Stimulated activated CD8-positive, alpha-beta memory T cell treated with anti-CD3 and anti-CD28 coated beads, Interleukin-15, amount 100 ng/mL, for 24 hours (primary cell): ENCODE data around the gene KLHDC3.
"Not testable (repeated sequence)": the region's sequence is repeated elsewhere in the genome, so short reads cannot be mapped to it uniquely, and the experiment has no call there.

Experiments used
- DNase-seq: peaks from one replicate; pipeline ENCODE4 v3.0.0-alpha.2; 2020; ENCODE audit warnings: low read depth

Gene KLHDC3

DNA sequence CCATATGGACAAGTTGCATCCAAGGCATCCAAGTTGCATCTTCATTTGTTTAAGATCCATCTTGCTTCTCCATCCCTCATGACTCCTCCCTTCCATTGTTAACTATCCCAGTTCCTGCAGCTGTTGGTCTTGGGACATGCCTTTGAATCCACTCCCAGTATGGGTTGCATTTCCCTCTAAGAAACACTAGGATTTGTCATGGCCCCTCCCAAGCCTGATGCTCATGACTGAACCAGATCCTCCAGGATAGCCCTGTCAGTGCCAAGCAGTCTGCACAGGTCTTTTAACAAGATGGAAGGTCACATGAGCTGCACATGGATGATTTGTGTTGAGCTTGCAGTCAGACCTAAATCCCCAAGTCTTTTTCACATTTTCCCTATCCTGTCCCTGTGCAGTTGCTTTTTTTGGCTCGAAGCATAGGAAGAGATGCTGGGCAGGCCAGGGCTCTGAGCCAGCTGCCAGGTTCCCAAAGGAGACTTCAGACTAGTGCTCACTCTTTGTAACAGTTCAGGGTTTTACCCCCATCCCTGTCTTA, 25.5 kb upstream of the KLHDC3 start:
- no peak for DNase-seq

DNA sequence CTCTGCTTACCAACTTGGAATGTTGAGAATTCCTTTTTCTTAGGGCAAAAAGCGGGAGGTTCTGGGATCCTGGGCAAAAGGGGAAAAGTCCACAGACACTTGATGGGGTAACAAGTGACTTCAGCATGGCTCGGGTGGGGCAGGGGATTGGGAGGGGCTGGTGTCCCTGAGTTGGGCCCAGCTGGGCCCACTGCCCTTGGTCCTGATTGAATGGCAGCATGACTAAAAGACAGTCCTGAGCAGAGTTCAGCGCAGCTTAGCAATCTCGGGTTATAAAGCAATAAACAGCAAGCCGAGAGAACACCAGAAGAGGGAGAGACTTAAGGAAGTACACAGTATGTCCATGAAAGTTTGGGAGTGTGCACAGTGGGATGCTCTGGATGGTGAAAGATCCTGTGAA, 24.1 kb upstream of the KLHDC3 start:
- no peak for DNase-seq

DNA sequence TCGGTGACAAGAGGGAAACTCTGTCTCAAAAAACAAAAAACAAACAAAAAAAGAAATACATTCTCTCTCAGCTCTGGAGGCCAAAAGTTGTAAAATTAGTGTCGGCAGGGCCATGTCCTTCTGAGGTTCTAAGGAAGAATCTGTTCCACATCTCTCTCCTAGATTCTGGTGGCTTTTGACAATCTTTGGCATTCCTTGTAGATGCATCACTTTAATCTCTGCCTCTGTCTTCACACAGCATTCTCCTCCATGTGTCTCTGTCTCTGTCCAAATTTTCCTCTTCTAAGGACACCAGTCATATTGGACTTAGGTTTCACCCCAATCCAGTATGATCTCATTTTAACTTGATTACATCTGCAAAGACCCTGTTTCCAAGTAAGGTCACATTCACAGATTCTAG, 20.6 kb upstream of the KLHDC3 start:
- no peak for DNase-seq

DNA sequence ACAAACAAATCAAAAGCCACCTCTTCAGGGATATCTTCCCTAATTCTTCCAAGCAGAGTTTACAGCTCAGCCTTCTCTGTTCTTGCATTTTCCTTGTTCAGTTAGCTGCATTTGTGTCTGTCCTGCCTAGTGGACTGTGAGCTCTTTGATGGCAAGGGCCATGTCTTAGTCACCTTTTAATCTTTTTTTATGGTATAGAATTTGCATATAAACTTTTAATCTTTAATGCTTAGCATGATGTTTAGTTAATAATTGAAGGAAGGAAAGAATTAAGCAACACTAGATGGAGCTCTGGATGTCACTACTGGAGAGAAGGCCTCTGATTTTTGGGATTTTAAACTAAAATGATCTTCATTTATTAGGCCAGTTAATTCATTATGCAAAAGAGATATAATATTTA, 17.5 kb upstream of the KLHDC3 start:
- DNase-seq, result no peak

DNA sequence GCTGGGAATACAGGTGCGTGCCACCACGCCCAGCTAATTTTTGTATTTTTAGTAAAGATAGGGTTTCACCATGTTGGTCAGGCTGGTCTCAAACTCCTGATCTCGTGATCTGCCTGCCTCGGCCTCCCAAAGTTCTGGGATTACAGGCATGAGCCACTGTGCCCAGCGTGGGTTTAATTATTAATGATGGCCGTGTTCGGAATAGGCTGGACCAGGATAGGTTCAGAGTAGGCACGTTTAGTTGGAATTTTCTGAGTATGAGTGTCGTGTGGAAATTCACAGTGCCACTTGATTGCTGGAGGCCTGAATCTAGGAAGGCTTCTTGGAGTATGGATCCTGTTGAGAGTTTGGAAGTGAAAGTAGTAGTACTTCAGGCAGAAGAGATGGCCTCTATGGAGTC, 15.8 kb upstream of the KLHDC3 start:
- not testable (repeated sequence) for DNase-seq

DNA sequence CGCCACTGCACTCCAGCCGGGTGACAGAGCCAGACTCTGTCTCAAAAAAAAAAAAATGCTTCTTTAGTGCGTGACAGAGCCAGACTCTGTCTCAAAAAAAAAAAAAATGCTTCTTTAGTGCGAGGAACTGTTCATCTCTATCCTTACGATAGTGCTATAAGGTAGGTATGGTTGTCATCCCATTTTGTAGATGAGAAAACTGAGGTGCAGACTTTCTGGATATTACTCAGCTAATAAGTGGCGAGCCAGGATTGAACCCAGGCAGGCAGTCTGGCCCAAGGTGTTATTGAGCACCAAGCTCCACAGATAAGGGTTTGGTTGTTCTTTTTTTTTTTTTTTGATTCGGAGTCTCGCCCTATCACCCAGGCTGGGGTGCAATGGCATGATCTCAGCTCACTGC, 12.2 kb upstream of the KLHDC3 start:
- no peak for DNase-seq

DNA sequence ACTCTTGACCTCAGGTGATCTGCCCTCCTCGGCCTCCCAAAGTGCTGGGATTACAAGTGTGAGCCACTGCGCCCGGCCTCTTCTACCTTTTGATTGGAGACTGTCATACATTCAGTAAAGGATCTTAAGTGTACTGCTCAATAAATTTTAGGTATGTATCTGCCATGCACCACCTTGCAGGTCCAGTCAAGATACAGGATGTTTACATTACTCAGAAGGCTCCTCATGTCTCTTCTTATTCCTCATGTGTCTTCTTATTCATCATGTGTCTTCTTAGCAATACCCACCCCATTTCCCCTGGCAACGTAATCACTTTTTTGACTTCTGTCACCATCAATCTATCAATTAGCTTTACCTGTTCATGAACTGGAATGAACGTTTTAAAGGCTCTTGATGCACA, 8.2 kb upstream of the KLHDC3 start:
- no peak for DNase-seq

DNA sequence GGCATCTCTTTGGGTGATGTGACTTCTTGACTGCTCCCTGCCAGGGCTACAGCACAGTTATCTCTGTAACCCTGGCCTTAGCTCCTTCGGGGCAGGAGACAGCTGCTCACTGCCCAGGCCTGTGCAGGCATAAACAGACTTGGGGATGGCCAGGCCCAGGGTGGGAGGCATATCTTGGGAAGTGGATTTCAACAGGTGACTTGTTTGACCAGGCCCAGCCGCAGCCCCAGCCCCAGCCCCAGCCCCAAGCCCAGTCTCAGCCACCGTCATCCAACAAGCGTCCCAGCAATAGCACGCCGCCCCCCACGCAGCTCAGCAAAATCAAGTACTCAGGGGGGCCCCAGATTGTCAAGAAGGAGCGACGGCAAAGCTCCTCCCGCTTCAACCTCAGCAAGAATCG, 7.8 kb upstream of the KLHDC3 start:
- no peak for DNase-seq

DNA sequence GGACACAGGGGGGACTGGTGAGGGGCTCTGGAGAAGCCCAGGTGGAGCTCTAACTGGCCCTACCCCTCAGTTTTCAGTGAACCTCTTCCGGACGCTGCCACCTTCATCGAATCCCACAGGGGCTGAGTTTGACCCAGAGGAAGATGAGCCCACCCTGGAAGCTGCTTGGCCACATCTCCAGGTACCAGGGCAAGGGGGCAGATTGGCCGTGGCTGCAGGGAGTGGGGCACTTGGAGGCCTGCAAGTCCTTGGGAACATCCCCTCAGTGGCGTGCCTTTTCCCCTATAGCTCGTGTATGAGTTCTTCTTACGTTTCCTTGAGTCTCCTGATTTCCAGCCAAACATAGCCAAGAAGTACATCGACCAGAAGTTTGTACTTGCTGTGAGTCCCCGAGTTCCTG, 6.9 kb upstream of the KLHDC3 start:
- no peak for DNase-seq

DNA sequence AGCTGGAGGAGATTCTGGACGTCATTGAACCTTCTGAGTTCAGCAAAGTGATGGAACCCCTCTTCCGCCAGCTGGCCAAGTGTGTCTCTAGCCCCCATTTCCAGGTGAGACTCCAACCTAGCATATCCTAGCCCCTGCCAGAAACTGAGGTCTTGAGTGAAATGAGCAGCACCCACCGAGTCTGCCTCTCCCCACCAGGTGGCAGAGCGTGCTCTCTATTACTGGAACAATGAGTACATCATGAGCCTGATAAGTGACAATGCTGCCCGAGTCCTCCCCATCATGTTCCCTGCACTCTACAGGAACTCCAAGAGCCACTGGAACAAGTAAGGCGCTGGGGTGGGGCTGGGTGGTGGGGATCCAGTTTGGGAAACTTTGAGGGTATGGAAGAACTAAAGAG, 4.9 kb upstream of the KLHDC3 start:
- no peak for DNase-seq

DNA sequence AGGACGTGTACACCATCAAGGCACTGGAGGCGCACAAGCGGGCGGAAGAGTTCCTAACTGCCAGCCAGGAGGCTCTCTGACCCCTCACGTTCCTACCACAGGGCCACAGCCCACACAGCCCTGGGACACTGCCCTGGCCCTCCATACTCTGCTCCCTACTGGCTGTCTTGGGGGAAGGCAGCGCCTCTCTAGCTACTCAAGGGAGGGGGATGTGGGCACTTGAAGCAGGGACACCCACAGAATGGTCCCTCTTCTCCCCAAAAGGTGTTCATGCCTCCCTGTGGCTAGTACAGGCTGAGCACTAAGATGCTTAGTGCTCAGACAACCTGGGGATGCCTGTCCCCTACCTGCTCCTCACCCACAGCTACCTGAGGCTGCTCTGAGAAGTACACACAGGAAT, 2.8 kb upstream of the KLHDC3 start:
- DNase-seq, result no peak

DNA sequence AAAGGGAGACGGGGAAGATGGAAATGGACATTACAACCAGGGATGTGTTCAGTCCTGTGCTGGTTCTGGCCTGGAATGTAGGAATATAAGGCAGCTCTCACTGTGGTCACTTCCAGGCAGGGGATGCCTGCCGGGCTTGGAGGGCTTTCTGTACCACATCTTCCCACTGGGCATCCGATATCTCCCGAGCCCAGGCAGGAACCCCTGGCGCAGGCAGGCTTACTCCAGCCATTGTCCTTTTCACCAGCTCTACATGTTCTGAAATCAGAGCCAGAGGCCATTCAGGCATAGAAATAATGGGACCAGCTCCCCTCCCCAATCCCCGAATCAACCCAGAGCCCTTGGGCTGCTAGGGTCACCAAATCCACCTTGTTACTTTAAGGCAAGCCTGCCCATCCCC, 1.7 kb upstream of the KLHDC3 start:
- no peak for DNase-seq

DNA sequence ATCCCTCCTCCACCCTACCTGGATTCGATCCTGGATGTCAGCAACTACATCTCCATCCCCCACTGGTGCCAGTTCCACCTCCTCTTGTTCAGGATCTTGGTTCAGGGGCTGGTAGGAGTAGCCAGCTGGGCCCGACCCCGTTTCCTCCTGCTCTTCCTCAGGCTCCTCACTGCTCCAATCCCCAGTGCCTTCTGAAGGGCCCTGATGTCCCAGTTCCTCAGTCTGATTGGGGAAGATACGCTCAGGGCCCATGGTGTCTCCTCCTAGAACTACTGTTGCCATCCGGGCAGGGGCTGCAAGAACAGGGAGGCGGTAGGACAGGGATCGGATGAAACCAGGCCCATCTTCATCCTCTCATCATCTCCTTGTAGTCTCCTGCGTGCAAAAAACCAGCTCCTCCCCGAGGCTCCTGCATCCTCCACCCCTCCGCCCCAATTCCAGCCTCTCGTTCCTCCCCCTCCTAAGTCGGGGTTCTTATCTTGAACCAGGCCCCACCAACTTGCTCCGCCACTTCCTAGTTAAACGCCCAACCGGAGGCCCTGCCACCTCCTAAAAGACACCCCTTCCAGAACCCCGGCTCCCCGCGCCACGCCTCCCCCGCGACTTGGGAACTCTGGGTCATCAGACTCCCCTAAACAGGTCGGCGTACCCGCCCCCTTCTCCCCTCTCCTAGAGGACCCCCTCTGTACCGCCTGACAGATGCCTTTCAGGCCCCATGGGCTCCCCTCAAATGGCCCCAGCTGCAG, 779 bp upstream of the KLHDC3 start:
- no peak for DNase-seq

DNA sequence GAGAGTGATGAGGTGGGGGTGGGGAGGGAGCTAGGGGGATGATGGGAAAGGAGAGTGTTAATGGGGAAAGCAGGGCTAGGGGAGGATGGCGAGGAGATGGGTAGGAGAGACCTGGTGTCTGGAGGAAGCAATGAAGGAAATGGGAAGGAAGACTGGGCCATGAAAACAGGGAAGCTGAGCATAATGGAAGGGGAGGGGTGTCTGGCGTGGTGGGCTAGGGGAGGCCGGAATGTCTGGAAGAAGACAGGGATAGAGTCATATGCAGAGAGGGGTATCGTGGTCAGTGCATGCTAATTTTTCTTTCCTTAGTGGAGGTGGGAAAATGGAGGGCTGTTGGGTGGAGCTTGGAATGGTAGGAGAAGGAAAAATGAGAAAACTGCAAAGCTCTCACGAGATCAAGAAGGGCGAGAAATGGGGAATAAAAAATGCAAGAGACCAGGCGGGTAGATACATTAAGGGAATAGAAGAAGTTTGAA, 423 bp downstream of the KLHDC3 start:
- DNase-seq, result no peak

DNA sequence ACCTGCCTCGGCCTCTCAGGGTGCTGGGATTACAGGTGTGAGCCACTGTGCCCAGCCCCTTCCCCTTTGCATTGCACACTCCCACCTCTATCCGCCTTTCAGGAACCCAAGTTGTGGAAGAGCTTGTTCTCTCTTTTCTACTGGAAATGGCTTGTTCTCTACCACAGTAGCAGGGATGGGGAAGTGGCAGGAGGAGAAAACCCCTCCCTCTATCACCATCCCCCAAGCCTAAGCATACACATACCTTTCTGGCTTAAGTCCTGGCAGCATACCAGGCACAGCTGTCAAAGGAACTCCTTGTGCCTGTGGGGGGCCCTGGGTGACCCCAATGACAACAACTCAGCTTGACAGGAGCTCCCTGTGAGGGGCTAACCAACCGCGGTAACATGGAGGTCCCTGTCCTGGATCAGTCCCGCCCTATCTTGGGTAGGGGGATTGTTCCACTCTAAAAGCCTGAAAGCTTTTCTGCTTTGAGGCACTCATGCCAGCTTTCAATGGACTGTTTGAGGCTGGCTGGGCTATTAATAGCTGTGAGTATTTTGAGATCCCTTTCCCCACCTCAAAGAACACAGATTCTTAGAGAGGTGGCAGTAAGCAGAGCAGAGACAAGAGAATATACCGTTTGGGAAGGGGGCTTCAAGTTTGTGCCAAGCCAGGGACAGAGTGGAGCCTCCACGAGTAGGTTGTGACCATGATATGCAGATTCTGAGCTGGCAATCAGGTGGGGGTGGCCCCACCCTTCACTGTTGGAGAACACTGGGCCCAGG, 2.3 kb downstream of the KLHDC3 start:
- no peak for DNase-seq

DNA sequence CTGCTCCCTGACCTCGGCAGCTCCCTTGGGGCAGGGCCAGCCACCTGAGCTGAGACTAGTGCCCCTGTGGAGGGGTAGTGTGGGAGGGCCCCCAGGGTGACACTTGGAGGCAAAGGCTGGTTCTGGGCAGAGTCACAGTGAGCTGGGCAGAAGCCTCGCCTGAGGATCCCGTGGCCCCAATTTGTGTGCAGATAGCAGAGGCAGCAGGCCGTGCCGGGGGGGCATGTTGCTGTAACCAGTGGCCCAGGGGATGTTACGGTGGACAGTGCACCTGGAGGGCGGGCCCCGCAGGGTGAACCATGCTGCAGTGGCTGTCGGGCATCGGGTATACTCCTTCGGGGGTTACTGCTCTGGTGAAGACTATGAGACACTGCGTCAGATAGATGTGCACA, 2.9 kb downstream of the KLHDC3 start:
- DNase-seq, result no peak

DNA sequence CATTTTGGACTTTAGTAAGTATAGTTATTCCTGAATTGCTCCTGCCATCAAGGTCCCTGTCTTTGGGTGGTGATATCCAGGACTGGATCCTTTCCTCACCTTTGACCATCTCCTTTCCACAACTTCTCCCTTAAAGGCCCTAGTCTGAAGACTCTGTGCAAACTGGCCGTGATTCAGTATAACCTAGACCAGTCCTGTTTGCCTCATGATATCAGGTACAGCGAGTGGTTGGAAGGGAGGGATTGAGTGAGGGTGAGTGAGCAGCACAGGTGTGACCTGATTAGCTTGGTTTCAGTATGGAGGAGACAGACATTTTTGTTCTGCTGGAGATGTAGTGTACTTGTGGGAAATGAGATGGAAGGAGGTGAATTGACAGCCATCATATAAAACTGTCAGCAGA, 5.1 kb downstream of the KLHDC3 start:
- DNase-seq, result no peak

DNA sequence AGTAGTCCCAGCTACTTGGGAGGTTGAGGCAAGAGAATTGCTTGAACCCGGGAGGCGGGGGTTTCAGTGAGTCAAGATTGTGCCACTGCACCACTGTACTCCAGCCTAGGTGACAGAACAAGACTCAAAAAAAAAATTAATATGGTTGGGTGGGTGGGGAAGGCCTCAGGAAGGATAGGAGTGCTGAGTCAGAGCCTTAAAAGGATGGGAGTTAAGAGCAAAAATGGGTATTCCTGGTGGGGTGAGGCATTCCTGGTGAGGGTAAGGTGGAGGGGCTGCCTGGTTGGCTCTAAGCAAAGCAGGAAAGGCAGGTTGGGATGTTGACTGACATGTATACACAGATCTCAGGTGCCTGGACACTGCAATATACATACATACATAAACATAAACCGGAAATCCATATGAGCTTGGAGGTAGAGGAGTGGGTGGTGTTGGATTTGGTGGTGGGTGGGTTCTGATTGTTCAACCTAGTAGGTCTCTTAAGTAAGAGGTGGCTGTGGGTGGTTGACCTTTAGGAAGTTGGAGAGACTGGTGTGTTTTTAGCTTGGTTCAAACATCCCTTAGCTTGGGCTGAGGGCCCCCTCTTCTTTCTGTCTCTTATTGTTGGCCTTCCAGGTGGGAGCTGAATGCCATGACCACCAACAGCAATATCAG, 6.1 kb downstream of the KLHDC3 start:
- DNase-seq, result no peak

DNA sequence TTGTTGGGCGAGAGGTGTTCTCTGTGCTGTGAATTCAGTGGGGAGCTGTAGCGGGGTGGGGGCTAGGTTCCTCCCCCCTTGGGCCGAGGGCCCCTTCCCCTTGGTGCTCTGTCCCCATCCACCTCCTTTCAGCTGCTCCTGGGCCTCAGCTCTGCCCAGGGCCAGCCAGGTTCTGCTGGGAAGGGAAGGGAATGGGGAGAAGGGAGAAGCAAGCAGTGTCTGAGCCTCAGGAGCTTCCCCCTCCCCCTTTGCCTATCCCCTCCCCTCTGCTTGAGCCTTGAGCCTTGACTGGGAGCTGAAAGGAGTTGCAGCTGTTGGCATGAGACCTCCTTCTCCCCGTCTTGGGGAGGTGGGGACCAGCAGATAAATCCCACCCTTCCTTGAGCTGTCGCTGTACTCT, 6.8 kb downstream of the KLHDC3 start:
- no peak for DNase-seq

DNA sequence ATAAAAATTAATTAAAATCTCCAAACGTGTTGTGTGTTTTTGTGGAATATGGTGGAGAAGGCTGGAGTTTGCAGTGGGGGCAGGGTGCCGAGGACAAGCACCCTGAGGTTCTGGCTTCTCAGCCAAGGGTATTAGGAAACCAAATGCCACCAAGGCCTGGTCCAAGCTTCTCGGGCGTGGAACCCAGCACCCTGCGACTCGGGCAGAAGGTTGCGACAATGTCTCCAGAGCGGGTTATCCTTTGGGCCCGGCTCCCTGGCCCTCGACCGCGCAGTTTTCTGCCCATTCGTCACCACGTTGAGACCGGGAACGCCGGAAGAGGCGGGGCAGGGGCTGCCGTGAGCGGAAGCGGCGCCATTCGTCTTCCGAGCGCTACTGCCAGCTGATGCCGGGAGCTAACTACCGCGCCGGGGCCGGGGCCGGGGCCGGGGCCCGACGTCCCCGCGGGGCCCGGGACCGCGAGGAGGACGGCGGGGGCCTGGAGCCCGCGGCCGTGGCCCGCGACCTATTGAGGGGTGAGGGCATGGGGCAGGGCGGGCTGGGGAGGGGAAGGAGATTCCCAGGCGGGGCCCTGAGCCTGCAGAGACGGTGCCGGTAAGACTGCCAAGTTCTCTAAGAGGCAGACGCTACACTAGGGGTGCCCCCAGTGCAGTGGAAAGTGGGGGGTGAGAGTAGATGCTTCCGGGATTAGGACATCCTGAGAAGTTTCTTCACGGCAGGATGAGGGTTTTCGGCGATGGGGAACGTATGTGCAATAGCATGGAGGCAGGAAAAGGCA, 7.4 kb downstream of the KLHDC3 start, which contains the start of gene RRP36:
TSS of gene RRP36 (plus strand) at position 354 of the 778 bp plus-strand sequence. CDS start at position 386, 32 bp downstream.
- DNase-seq, result peak; percentile 53

DNA sequence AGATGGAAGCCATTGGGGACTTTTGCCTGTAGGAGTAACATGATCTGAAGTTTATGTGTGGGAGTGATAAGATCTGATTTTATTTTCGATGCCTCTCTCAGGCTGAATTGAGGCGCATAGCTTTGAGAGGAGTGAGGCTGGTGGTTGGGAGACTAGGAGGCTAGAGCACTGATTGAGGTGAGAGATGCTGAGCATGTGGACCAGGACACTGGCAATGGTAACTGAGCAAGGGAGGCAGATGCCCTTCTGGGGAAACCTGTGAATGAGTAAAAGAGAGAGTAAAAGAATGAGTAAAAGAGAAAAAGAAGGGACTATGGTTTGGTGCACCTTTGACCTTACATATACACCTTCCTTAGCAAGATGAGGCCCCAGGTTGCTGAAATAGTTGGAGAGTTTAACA, 10.4 kb downstream of the KLHDC3 start:
- no peak for DNase-seq

DNA sequence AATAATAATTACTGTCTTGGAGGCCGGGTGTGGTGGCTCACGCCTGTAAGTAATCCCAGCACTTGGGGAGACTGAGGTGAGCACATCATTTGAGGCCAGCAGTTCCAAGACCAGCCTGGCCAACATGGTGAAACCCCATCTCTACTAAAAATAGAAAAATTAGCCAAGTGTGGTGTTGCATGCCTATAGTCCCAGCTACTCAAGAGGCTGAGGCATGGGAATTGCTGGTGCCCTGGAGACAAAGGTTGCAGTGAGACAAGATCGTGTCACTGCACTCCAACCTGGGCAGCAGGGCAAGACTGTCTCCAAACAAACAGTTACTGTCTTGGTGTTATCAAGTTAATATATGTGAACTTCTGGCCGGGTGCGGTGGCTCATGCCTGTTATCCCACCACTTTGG, 12.3 kb downstream of the KLHDC3 start:
- no peak for DNase-seq
